GM06990 (cell line): Measurements from ENCODE around the gene ADPRHL1.
"Not testable (repeated sequence)": the region's sequence is repeated elsewhere in the genome, so short reads cannot be mapped to it uniquely, and the experiment has no call there.

Experiments used
- DNase-seq: peaks from one replicate; pipeline ENCODE4 v3.0.0-alpha.2; 2011; ENCODE audit not compliant: insufficient read length; ENCODE audit errors: extremely low read depth
- H3K27me3 ChIP-seq: replicated peaks from 2 replicates; pipeline ENCODE4 v1.6.0; 2011; ENCODE audit warnings: low read length; ENCODE audit not compliant: control insufficient read depth, insufficient read depth
- H3K36me3 ChIP-seq: 2 replicates; pipeline ENCODE4 v1.5.1; 2011; ENCODE audit warnings: low read length; ENCODE audit not compliant: control insufficient read depth, insufficient read depth
- H3K4me3 ChIP-seq: replicated peaks from 2 replicates; pipeline ENCODE4 v1.5.1; 2011; ENCODE audit warnings: low read depth, mild to moderate bottlenecking, control low read depth, low read length
- TF ChIP-seq, protein P1 (sequence below): IDR thresholded peaks from 2 replicates; pipeline ENCODE4 v1.5.1; 2011; ENCODE audit warnings: low read length, control low read depth, mild to moderate bottlenecking, inconsistent platforms; ENCODE audit not compliant: insufficient read depth, poor library complexity, severe bottlenecking

The ADPRHL1 gene

DNA sequence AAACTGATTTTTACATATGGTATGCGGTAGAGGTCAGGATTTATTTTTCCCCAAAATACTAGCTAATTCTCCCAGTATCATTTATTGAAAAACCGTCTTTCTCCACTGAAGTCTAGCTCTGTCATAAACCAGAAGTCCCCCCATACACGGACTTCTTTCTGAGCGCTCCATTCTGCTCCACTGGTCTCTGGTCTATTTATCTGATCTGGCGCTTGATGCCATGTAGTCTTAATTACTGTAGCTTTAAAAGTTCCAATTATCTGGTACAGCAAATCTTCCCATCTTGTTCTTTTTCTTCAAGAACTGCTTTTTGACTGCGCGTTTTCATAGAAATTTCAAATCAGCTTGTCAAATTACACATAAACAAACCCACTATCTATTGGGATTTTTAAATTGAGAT is 23.5 kb upstream of the ADPRHL1 start:
- Histone ChIP-seq H3K36me3 (peaks cover 15% of the 10 kb centered on the region), H3K4me3 (no peak overlapping the region), H3K27me3 (no peaks in the 10 kb centered on the region)
- no peak for DNase-seq
- TF ChIP-seq, protein P1, sequence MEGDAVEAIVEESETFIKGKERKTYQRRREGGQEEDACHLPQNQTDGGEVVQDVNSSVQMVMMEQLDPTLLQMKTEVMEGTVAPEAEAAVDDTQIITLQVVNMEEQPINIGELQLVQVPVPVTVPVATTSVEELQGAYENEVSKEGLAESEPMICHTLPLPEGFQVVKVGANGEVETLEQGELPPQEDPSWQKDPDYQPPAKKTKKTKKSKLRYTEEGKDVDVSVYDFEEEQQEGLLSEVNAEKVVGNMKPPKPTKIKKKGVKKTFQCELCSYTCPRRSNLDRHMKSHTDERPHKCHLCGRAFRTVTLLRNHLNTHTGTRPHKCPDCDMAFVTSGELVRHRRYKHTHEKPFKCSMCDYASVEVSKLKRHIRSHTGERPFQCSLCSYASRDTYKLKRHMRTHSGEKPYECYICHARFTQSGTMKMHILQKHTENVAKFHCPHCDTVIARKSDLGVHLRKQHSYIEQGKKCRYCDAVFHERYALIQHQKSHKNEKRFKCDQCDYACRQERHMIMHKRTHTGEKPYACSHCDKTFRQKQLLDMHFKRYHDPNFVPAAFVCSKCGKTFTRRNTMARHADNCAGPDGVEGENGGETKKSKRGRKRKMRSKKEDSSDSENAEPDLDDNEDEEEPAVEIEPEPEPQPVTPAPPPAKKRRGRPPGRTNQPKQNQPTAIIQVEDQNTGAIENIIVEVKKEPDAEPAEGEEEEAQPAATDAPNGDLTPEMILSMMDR, result no peak

DNA sequence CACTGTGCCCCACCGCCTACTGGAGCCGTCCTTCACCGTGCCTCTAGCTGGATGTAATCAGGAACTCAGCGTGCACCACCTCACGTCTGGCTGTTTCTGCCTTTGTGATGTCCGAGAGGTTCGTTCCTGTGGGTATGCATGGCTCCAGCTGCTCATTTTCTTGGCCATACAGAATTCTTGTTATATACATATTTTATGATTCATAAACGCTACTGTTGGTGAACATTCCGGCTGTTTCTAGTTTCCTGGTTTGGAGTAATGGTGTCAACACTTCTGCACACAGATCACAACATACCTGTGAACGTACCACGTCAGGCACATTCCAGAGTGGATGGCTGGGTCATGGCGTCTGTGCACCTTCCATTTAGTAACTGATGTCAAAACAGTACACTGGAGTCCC is 22.6 kb upstream of the ADPRHL1 start:
- DNase-seq, result no peak

DNA sequence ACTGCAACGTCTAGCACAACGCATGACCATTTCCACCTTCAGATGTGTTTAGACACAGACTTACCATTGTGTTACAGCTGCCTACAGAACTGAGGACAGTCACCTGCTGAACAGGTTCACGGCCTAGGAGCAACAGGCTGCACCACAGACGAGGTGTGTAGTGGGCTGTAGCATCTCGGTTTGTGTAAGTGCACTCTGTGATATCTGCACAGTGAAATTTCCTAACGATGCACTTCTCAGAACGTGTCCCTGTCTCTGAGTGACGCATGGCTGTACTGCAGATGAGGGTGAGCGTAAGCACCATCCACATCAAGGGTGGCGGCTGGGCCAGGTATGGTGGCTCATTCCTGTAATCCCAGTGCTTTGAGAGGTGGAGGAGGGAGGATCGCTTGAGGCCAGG is 22.0 kb upstream of the ADPRHL1 start:
- peaks cover 15% of the 10 kb centered on the region for H3K36me3 ChIP-seq
- no peak for DNase-seq
- no peak overlapping the region for H3K4me3 ChIP-seq
- TF ChIP-seq, protein P1, result no peak
- H3K27me3 ChIP-seq, result no peaks in the 10 kb centered on the region

More for the DNA sequence above, 22.6 kb upstream of the ADPRHL1 start:
- H3K4me3 ChIP-seq, result no peak overlapping the region
- TF ChIP-seq, protein P1, result no peak
- peaks cover 15% of the 10 kb centered on the region for H3K36me3 ChIP-seq
- H3K27me3 ChIP-seq, result no peaks in the 10 kb centered on the region

DNA sequence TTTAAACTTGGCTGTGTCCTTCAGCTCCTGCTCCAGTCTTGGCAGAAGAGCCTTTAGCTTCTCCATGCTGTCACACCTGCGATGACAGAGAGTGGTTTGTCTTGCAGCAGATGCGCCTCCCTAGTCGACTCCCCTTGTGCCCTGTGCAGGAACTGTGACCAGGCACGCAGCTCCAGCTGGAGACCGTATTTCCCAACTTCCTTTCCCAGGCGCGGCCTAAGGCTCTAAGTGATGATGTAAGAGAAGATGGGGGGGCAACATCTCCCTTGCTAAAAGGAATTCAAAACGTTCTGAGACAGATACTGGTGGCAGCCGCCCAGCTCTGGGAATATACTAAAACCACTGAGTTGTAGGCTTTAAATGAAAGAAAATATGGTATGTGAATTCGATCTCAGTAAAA is 20.9 kb upstream of the ADPRHL1 start:
- DNase-seq, result no peak
- Histone ChIP-seq H3K4me3 (no peak overlapping the region), H3K27me3 (no peaks in the 10 kb centered on the region), H3K36me3 (peaks cover 12% of the 10 kb centered on the region)
- TF ChIP-seq, protein P1, result no peak

DNA sequence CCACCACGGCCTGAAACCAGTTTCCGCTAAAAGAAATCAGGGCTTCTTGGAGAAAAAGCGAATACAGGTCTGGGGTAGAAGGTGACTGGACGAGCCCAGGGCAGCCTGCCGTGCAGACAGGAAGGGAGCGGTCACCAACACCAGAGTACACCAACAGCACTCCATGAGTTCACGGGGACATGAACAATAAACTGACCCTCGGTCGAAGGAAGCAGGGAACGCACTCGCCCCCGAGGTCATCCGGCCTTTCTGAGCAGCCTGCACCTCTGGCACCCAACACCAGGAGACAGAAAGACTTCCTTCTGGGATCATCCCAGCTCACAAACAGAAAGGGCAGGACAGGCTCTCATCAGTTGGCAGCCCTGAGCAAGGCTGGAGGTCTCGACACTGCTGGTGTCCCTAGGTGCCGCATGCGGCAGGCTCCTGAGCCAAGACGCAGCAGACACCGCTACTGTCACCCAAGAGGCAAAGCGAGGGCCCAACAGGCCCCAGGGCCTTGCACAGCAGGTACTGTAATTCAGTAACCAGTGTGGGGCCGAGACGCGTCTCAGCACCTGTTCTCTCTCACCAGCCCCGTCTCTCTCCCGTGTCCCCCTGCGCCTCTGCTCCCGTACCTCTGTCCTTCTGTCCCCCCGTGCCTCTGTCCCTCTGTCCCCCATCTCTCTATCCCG is 19.2 kb upstream of the ADPRHL1 start:
- TF ChIP-seq, protein P1, result no peak

DNA sequence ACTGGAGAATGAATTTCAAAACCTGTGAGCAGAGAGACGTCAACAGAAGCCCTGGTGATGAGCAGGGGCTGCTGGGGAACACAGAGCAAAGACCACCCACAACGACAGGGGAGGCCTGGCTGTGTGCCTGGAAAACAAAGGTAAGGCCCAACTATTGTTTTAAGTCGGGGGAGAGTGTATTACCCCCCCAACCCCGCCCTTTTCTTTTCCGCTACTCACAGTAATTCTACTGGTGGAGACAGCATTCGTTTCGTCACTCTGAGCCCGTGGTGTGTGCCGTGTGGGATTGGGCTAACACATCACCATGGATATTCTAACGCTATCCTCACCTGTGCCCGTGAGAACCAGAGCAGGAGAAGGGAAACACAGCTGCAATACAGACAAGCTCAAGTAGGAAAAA is 18.6 kb upstream of the ADPRHL1 start:
- H3K4me3 ChIP-seq, result no peak overlapping the region
- no peaks in the 10 kb centered on the region for H3K27me3 ChIP-seq
- no peak for DNase-seq
- TF ChIP-seq, protein P1, result no peak
- peaks cover 14% of the 10 kb centered on the region for H3K36me3 ChIP-seq

More for the DNA sequence above, 19.2 kb upstream of the ADPRHL1 start:
- DNase-seq, result no peak
- Histone ChIP-seq H3K4me3 (no peak overlapping the region), H3K36me3 (peaks cover 14% of the 10 kb centered on the region), H3K27me3 (no peaks in the 10 kb centered on the region)

DNA sequence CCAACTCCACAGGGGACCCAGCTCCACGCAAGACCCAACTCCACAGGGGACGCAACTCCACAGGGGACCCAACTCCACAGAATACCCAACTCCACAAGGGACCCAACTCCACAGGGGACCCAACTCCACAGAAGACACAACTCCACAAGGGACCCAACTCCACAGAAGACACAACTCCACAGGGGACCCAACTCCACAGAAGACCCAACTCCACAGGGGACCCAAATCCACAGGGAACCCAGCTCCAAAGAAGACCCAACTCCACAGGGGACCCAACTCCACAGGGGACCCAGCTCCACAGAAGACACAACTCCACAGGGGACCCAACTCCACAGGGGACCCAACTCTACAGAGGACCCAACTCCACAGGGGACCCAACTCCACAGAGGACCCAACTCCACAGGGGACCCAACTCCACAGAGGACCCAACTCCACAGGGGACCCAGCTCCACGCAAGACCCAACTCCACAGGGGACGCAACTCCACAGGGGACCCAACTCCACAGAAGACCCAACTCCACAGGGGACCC is 17.4 kb upstream of the ADPRHL1 start:
- peaks cover 14% of the 10 kb centered on the region for H3K36me3 ChIP-seq
- DNase-seq, result not testable (repeated sequence)

More for the DNA sequence above, 17.4 kb upstream of the ADPRHL1 start:
- H3K4me3 ChIP-seq, H3K27me3 ChIP-seq: not testable (repeated sequence)
